Fibroblast of the aortic adventitia (primary cell): ENCODE data around the gene KIAA0319L. TPM values are rescaled to one million over a fixed set of nuclear protein-coding genes. Genes with fewer than 3 reads are reported as not detected.

Experiments used
- DNase-seq: peaks from one replicate; pipeline ENCODE4 v3.0.0-alpha.2; 2010; ENCODE audit warnings: low read depth
- H3K4me3 ChIP-seq: 2 replicates; pipeline ENCODE4 v1.5.1; 2011; ENCODE audit warnings: low read depth, mild to moderate bottlenecking, control low read depth, low read length, moderate library complexity
- CTCF ChIP-seq: IDR thresholded peaks from 2 replicates; pipeline ENCODE4 v1.5.1; 2011; ENCODE audit warnings: mild to moderate bottlenecking, low read length, control low read depth, inconsistent platforms; ENCODE audit not compliant: insufficient read depth
- total RNA-seq: library from RNA; depleted of rRNA; stranded (reverse); fragments of >200 nt; gene quantifications from 2 replicates; pipeline ENCODE4 v1.2.3, GENCODE V29; 2012; ENCODE audit warnings: low replicate concordance

The KIAA0319L gene
- total RNA-seq, 1 donor = 36.2 TPM

DNA sequence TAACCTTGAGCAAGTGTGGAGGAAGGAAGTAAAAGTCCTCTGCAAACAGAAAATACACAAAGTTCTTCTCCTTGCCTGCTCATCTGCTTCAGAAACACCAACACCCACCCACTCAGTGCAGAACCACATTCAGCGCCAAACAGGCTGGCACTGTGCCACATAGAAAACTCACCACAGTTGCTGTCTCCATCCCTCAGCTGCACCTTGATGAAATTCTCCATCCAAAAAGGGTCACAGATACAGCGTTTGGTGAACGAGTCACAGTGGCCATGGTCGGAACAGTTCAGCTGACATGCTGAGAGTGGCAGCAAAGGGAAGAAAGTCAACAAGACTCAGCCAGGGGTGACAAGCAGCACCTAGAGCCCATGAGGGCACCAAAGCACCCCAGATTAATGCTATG, 114.5 kb downstream of the KIAA0319L start:
- no peak overlapping the region for H3K4me3 ChIP-seq
- TF ChIP-seq CTCF = no peak
- DNase-seq = no peak

- no peak for TF ChIP-seq CTCF
Observed at GRCh38 chr1:35441926-35442579, 115.2 kb downstream of the KIAA0319L start.

GRCh38 chr1:35439626-35440025, 117.6 kb downstream of the KIAA0319L start:
- no peak overlapping the region for H3K4me3 ChIP-seq
- no peak for DNase-seq
- no peak for TF ChIP-seq CTCF

More at GRCh38 chr1:35441926-35442579, 115.2 kb downstream of the KIAA0319L start:
- H3K4me3 ChIP-seq = no peak overlapping the region
- no peak for DNase-seq

DNA sequence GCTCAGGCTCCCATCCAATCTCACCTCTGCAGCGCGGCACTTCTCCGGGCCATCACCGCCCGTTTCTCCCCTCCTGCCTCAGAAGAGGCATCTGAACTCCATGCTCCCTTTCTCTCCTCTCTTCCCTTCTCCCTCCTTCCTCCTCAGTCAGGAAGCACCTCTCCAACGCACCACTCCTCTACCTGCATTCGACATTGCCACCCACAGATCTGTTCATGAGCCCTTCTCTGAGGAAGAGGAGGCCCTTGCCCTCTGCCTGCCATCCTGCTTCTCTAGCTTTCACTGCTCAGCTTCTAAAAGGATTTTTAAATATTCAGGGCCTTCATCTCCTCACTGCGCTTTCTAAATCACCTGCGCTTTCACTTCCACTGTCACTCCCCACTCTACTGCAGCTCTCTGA, 120.0 kb downstream of the KIAA0319L start:
- H3K4me3 ChIP-seq = no peak overlapping the region
- no peak for TF ChIP-seq CTCF
- no peak for DNase-seq

DNA sequence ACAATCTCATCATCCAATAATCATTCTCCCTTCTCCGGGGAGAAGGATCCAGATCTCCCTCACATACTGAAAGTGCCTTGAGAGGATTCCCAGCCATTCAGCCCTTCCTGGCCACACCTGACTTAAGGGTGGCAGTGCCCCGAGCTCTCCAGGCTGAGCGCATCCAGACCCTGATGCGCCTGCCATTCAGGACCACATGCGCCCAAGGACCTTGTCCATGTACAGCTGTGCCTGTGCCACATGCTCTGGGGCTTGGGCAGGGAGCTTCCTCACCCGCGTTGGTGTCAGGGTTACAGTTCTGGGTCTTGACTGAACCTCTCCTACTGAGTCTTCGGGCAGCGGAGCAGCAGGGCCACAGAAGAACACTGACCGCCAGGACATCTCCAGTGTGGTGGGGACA, 121.1 kb downstream of the KIAA0319L start:
- no peak overlapping the region for H3K4me3 ChIP-seq
- no peak for DNase-seq
- no peak for TF ChIP-seq CTCF

DNA sequence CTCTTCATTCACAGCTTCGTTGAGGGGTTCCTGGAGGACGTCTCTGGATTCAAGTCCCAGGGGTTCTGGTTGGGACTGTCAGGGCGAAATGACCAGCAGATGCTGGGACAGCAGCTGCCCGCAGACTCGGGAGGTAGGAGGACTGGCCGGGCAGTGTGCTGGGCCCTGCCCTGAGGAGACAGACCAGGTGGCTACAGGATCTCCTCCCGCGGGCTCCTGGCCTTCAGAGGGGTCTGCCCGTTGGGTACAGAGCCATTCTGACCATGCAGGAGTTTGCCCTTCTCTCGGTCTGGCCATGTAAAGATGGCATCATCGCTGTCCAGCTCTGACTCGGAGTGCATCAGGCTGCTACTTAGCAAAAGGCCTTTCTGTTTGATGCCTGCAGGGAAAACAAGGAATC, 122.5 kb downstream of the KIAA0319L start:
- no peak for TF ChIP-seq CTCF
- no peak for DNase-seq
- H3K4me3 ChIP-seq = no peak overlapping the region

DNA sequence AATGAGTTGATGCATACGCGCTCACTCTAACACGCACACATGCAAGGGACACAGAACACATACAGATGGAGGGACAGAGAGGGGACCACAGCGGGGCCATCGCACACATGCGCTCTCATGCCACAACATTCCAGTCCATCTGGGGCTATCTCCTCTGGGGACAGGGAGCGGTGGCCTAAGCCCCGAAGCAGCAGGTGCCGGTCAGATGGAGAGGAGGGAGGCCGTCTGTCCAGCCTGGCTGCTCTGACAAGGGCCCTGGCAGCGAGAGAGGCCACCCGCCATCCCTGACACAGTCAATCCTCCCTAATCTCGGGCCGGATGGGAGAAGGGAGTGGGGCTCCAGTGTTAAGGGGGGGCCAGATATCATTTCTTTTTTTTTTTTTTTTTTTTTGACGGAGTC, 123.5 kb downstream of the KIAA0319L start:
- no peak overlapping the region for H3K4me3 ChIP-seq
- DNase-seq = no peak
- no peak for TF ChIP-seq CTCF
